GM12878 (cell line): Measurements from ENCODE around the gene COL6A3. TPM values are rescaled to one million over a fixed set of nuclear protein-coding genes. Genes with fewer than 3 reads are reported as not detected.
A peak's percentile ranks its signal among the peaks of the same experiment; 100 is the strongest.

ENCODE experiments used
- ATAC-seq: fragments of 200-7000 bp; cut with Tn5 transposase; 3 replicates; pipeline ENCODE4 v1.9.1; 2020; ENCODE audit warnings: mild to moderate bottlenecking, moderate library complexity
- BruUV-seq: library from RNA; stranded (reverse); fragments of 400-500 nt; replicated peaks from 2 replicates; lab custom pipeline; 2021; lab: Mats Ljungman, UMichigan
- CTCF ChIA-PET: fragments of 300-600 bp; sonication (Branson Sonifier 250); formaldehyde crosslinking; extraction: SDS; loops from one replicate; lab custom pipeline; 2021; ENCODE audit warnings: inconsistent platforms; lab: Yijun Ruan, JAX
- POLR2A ChIA-PET: fragments of 350-600 bp; formaldehyde crosslinking; extraction: SDS; loops from one replicate; lab custom pipeline; 2021; ENCODE audit warnings: inconsistent platforms; lab: Charles Lee
- RAD21 ChIA-PET: fragments of 300-600 bp; sonication (Branson Sonifier 250); formaldehyde crosslinking; loops from one replicate; lab custom pipeline; 2023; ENCODE audit warnings: antibody characterized with exemption; ENCODE audit not compliant: unreplicated experiment; lab: Charles Lee
- SMC1A ChIA-PET: fragments of 300-600 bp; sonication (Branson Sonifier 250); formaldehyde crosslinking; loops from one replicate; lab custom pipeline; 2023; ENCODE audit not compliant: unreplicated experiment, uncharacterized antibody; lab: Charles Lee
- DNase-seq: peaks from one replicate; pipeline ENCODE4 v3.0.0-alpha.2; 2011; ENCODE audit warnings: low read depth, low spot score
- FAIRE-seq: peaks from 3 replicates; lab custom pipeline; 2011; peaks lifted over from hg19 to GRCh38; lab: Jason Lieb, UNC
- H2AFZ ChIP-seq: 2 replicates; pipeline ENCODE4 v1.6.0; 2011; ENCODE audit warnings: low read depth, low read length, control low read depth; ENCODE audit not compliant: control insufficient read depth
- H3K27ac ChIP-seq: 2 replicates; pipeline ENCODE4 v1.5.1; 2011; ENCODE audit warnings: control low read depth; ENCODE audit not compliant: control insufficient read depth, insufficient read depth
- H3K27me3 ChIP-seq, 2 experiments: replicated peaks in 1 of 2; 2 replicates each; pipeline versions ENCODE4 v1.6.0 to v1.6.1; 2011; ENCODE audit warnings: low read length in 1 of 2; ENCODE audit not compliant: control insufficient read depth in 2 of 2, insufficient read depth in 2 of 2
- H3K36me3 ChIP-seq, 2 experiments: 2 replicates each; pipeline ENCODE4 v1.5.1; 2011; ENCODE audit warnings: low read length in 1 of 2; ENCODE audit not compliant: control insufficient read depth in 2 of 2, insufficient read depth in 2 of 2
- H3K4me1 ChIP-seq: 2 replicates; pipeline ENCODE4 v1.6.1; 2011; ENCODE audit warnings: mild to moderate bottlenecking, low read length, moderate library complexity, mixed read lengths; ENCODE audit not compliant: control insufficient read depth, insufficient read depth
- H3K4me2 ChIP-seq: 2 replicates; pipeline ENCODE4 v1.6.0; 2011; ENCODE audit warnings: control low read depth; ENCODE audit not compliant: control insufficient read depth, insufficient read depth
- H3K4me3 ChIP-seq: fragments of 200-600 bp; sonication (generic); 2 replicates; pipeline ENCODE4 v1.5.1; 2016
- H3K79me2 ChIP-seq: 2 replicates; pipeline ENCODE4 v1.6.0; 2011; ENCODE audit warnings: low read length; ENCODE audit not compliant: control insufficient read depth, insufficient read depth
- H3K9ac ChIP-seq: 2 replicates; pipeline ENCODE4 v1.8.0; 2011; ENCODE audit warnings: low read length, control low read depth, mixed read lengths; ENCODE audit not compliant: control insufficient read depth, insufficient read depth
- H3K9me3 ChIP-seq: replicated peaks from 3 replicates; pipeline ENCODE4 v1.5.1; 2011; ENCODE audit warnings: mild to moderate bottlenecking, low read length; ENCODE audit not compliant: control insufficient read depth, insufficient read depth
- H4K20me1 ChIP-seq: 2 replicates; pipeline ENCODE4 v1.6.0; 2011; ENCODE audit not compliant: control insufficient read depth, insufficient read depth
- ATF3 ChIP-seq: IDR thresholded peaks from 2 replicates; pipeline ENCODE4 v1.6.1; 2011; ENCODE audit warnings: low read depth, mild to moderate bottlenecking, low read length, moderate library complexity, borderline replicate concordance; ENCODE audit errors: extremely low read depth
- BCL11A ChIP-seq: IDR thresholded peaks from 2 replicates; pipeline ENCODE4 v1.6.1; 2011; ENCODE audit warnings: low read depth, low read length
- BHLHE40 ChIP-seq, 2 experiments: fragments of 450-650 bp in 1 of 2; IDR thresholded peaks; 2 replicates each; pipeline ENCODE4 v1.6.1; 2011 to 2017; ENCODE audit warnings: low read depth in 2 of 2, borderline replicate concordance in 1 of 2, improper control_type of control experiment in 1 of 2, low read length in 1 of 2, mild to moderate bottlenecking in 1 of 2
- MEF2A ChIP-seq: IDR thresholded peaks from 2 replicates; pipeline ENCODE4 v1.6.1; 2011; ENCODE audit warnings: low read depth, mild to moderate bottlenecking, low read length, moderate library complexity; ENCODE audit not compliant: insufficient read depth
- NRF1 ChIP-seq: conservative IDR thresholded peaks from 2 replicates; pipeline ENCODE4 v1.6.1; 2011; ENCODE audit warnings: mild to moderate bottlenecking, low read depth, low read length, improper control_type of control experiment
- PKNOX1 ChIP-seq: fragments of 450-650 bp; IDR thresholded peaks from 2 replicates; pipeline ENCODE4 v1.6.1; 2016; ENCODE audit warnings: mild to moderate bottlenecking
- SRF ChIP-seq, 2 experiments: IDR thresholded peaks; 2 replicates each; pipeline ENCODE4 v1.6.1; 2011; ENCODE audit warnings: low read depth in 2 of 2, low read length in 2 of 2, mild to moderate bottlenecking in 1 of 2, moderate library complexity in 1 of 2
- USF2 ChIP-seq: IDR thresholded peaks from 2 replicates; pipeline ENCODE4 v1.6.1; 2011; ENCODE audit warnings: low read depth, low read length, improper control_type of control experiment, borderline replicate concordance
- YY1 ChIP-seq: IDR thresholded peaks from 2 replicates; pipeline ENCODE4 v1.6.1; 2011; ENCODE audit warnings: low read depth, mild to moderate bottlenecking, low read length
- ZBED1 ChIP-seq: IDR thresholded peaks from 2 replicates; pipeline ENCODE4 v1.6.1; 2016; ENCODE audit warnings: borderline replicate concordance
- ZBTB40 ChIP-seq: fragments of 450-650 bp; IDR thresholded peaks from 2 replicates; pipeline ENCODE4 v1.6.1; 2016; ENCODE audit warnings: mild to moderate bottlenecking, moderate library complexity, borderline replicate concordance
- ZNF384 ChIP-seq: IDR thresholded peaks from 2 replicates; pipeline ENCODE4 v1.6.1; 2012; ENCODE audit warnings: low read depth, mild to moderate bottlenecking, low read length, improper control_type of control experiment, borderline replicate concordance
- ZSCAN29 ChIP-seq: fragments of 450-650 bp; IDR thresholded peaks from 2 replicates; pipeline ENCODE4 v1.6.1; 2017; ENCODE audit warnings: mild to moderate bottlenecking, moderate library complexity
- WGBS: methylation state at CpG from one replicate; pipeline ENCODE4 v1.1.6; 2016; ENCODE audit warnings: low lambda C conversion rate; ENCODE audit not compliant: insufficient replicate concordance, insufficient coverage; ENCODE audit errors: missing lambda C conversion rate; 5-methylcytosine and 5-hydroxymethylcytosine counted together
- in situ Hi-C: fragments of 300-500 bp; cut with MboI; formaldehyde crosslinking; loops from 9 replicates; pipeline ENCODE4 v1.14.3; 2018; ENCODE audit warnings: mixed read lengths
- intact Hi-C: fragments of 100-400 bp; cut with micrococcal nuclease; formaldehyde crosslinking; loops from one replicate; pipeline ENCODE4 v1.14.2; 2022; ENCODE audit not compliant: unreplicated experiment
- polyA plus RNA-seq, 11 experiments: library from polyadenylated mRNA; depleted of rRNA in 4 of 11; unstranded in 6 of 11; stranded (reverse) in 5 of 11; fragments of >200 nt; fragmentation: Nextera tagmentation in 4 of 11; fragmentation: Illumina TruSeq in 1 of 11; extraction: Ambion mirVana in 4 of 11; extraction: Trizol in 1 of 11; gene quantifications; 1 replicate in 1 of 11; 2 replicates in 10 of 11; pipeline versions ENCODE4 v1.2.1 to v1.2.3, GENCODE V29; 2011 to 2016; ENCODE audit warnings: inconsistent platforms in 2 of 11, missing spikeins in 2 of 11, low read depth in 1 of 11
- total RNA-seq, 4 experiments: library from RNA; depleted of rRNA in 3 of 4; stranded (reverse); fragments of >200 nt in 3 of 4; fragmentation: Illumina TruSeq in 1 of 4; extraction: Trizol in 1 of 4; gene quantifications; 2 replicates each; pipeline versions ENCODE4 v1.2.1 to v1.2.3, GENCODE V29; 2013 to 2021

COL6A3 gene
- total and polyA plus RNA-seq, 10 of the 15 experiments (the other 5 are each of a cell fraction or from before 2014, with no cell fraction given), result 0.01 to 0.51 (median 0.09) TPM; not detected in 4

GRCh38 chr2:237434866-237435311 is 20.9 kb upstream of the COL6A3 start (continued):
- TF ChIP-seq USF2 (no peak), ATF3 (no peak), BCL11A (no peak), YY1 (no peak), PKNOX1 (no peak), ZNF384 (no peak), BHLHE40 (IDR thresholded peaks at IDR 0.05; ENCODE audit: borderline replicate concordance in 1 of 2, low read depth in 2 of 2, low read length in 1 of 2) (no peak; a peak in 1 of 4 replicates), ZBED1 (no peak), SRF (IDR thresholded peaks at IDR 0.05; ENCODE audit: low read depth in 2 of 2, low read length in 2 of 2) (peak; percentile 50 to 62; a peak in 2 of 4 replicates)

- H3K27ac ChIP-seq, result no peak overlapping the region
- WGBS, result 41% methylated on average over 13 of the region's 13 CpGs
- BruUV-seq, result no TSS peak
Observed at GRCh38 chr2:237433920-237434676, 20.1 kb upstream of the COL6A3 start.

More at GRCh38 chr2:237433920-237434676, 20.1 kb upstream of the COL6A3 start:
- Histone ChIP-seq H3K4me3 (no peak overlapping the region), H3K4me2 (no peak overlapping the region), H3K79me2 (no peaks in the 10 kb centered on the region), H3K9me3 (no peaks in the 10 kb centered on the region; the same call in 2 of the 3 replicates), H3K36me3 (no peaks in the 10 kb centered on the region), H4K20me1 (no peaks in the 10 kb centered on the region), H3K4me1 (peaks cover 10% of the 10 kb centered on the region), H3K27me3 (no peaks in the 10 kb centered on the region; a peak in 1 of 4 replicates), H3K9ac (no peak overlapping the region), H2AFZ (no peak overlapping the region)
- ChIA-PET RAD21 (no interaction called here), CTCF (no interaction called here), POLR2A (no interaction called here), SMC1A (interaction anchor here (0.7 kb wide), 1 partner anchor 239 kb away, joined by 3 read pairs; no protein-coding TSS in a partner anchor)
- FAIRE-seq (no peak), DNase-seq (no peak), ATAC-seq (no peak)
- intact Hi-C loops (no loop called here), in situ Hi-C loops (no loop called here)
- TF ChIP-seq ZSCAN29 (no peak), NRF1 (no peak), ZBTB40 (no peak), MEF2A (no peak)
